Vagina (tissue), 2 donors: ENCODE measurements around the gene TMEM222. TPM values are rescaled to one million over a fixed set of nuclear protein-coding genes. Genes with fewer than 3 reads are reported as not detected.

Source experiments
- DNase-seq, 2 donors: peaks; one replicate each; pipeline ENCODE4 v3.0.0-alpha.2; 2017; ENCODE audit errors: extremely low spot score in 2 of 2
- H3K27ac ChIP-seq: fragments of 200-600 bp; sonication (generic); one replicate; pipeline ENCODE4 v1.5.1; 2019
- H3K27me3 ChIP-seq: fragments of 200-600 bp; sonication (generic); one replicate; pipeline ENCODE4 v1.5.1; 2019
- H3K36me3 ChIP-seq, 2 donors: fragments of 200-600 bp; sonication (generic); one replicate each; pipeline ENCODE4 v1.5.1; 2017 to 2019
- H3K4me1 ChIP-seq: fragments of 200-600 bp; sonication (generic); one replicate; pipeline ENCODE4 v1.5.1; 2019
- H3K4me3 ChIP-seq, 2 donors: fragments of 200-600 bp; sonication (generic); 1 replicate in 1 of 2; 2 replicates in 1 of 2; pipeline ENCODE4 v1.5.1; 2016 to 2019
- H3K9me3 ChIP-seq: fragments of 200-600 bp; sonication (generic); one replicate; pipeline ENCODE4 v1.5.1; 2019
- CTCF ChIP-seq, 3 experiments: fragments of 450-650 bp in 2 of 3; fragments of 200-600 bp in 1 of 3; sonication (generic) in 1 of 3; IDR thresholded peaks; one replicate each; pipeline ENCODE4 v1.5.1; 2017 to 2019; ENCODE audit warnings: antibody characterized with exemption in 3 of 3, mild to moderate bottlenecking in 2 of 3, moderate library complexity in 2 of 3
- POLR2A ChIP-seq, 2 donors: fragments of 450-650 bp; IDR thresholded peaks; one replicate each; pipeline ENCODE4 v1.6.1; 2017; ENCODE audit warnings: antibody characterized with exemption in 2 of 2, mild to moderate bottlenecking in 2 of 2, moderate library complexity in 2 of 2
- POLR2AphosphoS5 ChIP-seq, 2 donors: sonication (generic); formaldehyde crosslinking; IDR thresholded peaks; one replicate each; pipeline ENCODE4 v1.9.0; 2017; ENCODE audit warnings: antibody characterized with exemption in 2 of 2, mild to moderate bottlenecking in 2 of 2, low read depth in 1 of 2; ENCODE audit not compliant: insufficient read depth in 1 of 2
- intact Hi-C: fragments of 100-400 bp; cut with DNase I; formaldehyde crosslinking; loops from one replicate; pipeline ENCODE4 v1.15.1; 2023
- total RNA-seq: library from RNA; depleted of rRNA; stranded (reverse); fragments of >200 nt; gene quantifications from one replicate; pipeline ENCODE4 v1.2.3, GENCODE V29; 2016

The TMEM222 gene
- total RNA-seq, 1 donor from 2014 or later = 30.7 TPM

GRCh38 chr1:27303509-27303908, 18.5 kb upstream of the TMEM222 start:
- no peaks in the 10 kb centered on the region for H3K27me3 ChIP-seq
- no peak overlapping the region for H3K4me3 ChIP-seq
- no peaks in the 10 kb centered on the region for H3K9me3 ChIP-seq
- H3K4me1 ChIP-seq = peaks cover 32% of the 10 kb centered on the region
- no peak overlapping the region for H3K27ac ChIP-seq
- H3K36me3 ChIP-seq = peaks cover 0 to 43% of the 10 kb centered on the region in 2 donors
- TF ChIP-seq POLR2A (IDR thresholded peaks at IDR 0.05) (no peak), CTCF (IDR thresholded peaks at IDR 0.05) (no peak), POLR2AphosphoS5 (IDR thresholded peaks at IDR 0.05; ENCODE audit: insufficient read depth in 1 of 2, low read depth in 1 of 2) (no peak)
- no peak for DNase-seq
- intact Hi-C loops = loop anchor here (10.0 kb wide), 2 partner anchors 301 to 361 kb away; partner anchors contain the start of gene AHDC1

- Histone ChIP-seq H3K4me1 (peaks cover 7% of the 10 kb centered on the region), H3K36me3 (peaks cover 0 to 43% of the 10 kb centered on the region in 2 donors), H3K27me3 (no peaks in the 10 kb centered on the region), H3K9me3 (no peaks in the 10 kb centered on the region), H3K4me3 (no peak overlapping the region), H3K27ac (no peak overlapping the region)
- no peak for DNase-seq
- intact Hi-C loops = loop anchor here (10.0 kb wide), 2 partner anchors 299 to 359 kb away; partner anchors contain the start of gene AHDC1
- TF ChIP-seq CTCF (IDR thresholded peaks at IDR 0.05) (no peak), POLR2A (IDR thresholded peaks at IDR 0.05) (no peak), POLR2AphosphoS5 (IDR thresholded peaks at IDR 0.05; ENCODE audit: insufficient read depth in 1 of 2, low read depth in 1 of 2) (no peak)
Measured at GRCh38 chr1:27306071-27306470, 15.9 kb upstream of the TMEM222 start.

- TF ChIP-seq POLR2A (IDR thresholded peaks at IDR 0.05) (no peak), CTCF (IDR thresholded peaks at IDR 0.05) (no peak)
- H3K9me3 ChIP-seq = no peaks in the 10 kb centered on the region
- H3K4me1 ChIP-seq = no peaks in the 10 kb centered on the region
- intact Hi-C loops = loop anchor here (10.0 kb wide), 2 partner anchors 298 to 358 kb away; partner anchors contain the start of gene AHDC1
- H3K36me3 ChIP-seq = peaks cover 0 to 37% of the 10 kb centered on the region in 2 donors
- DNase-seq = no peak
- no peak overlapping the region for H3K4me3 ChIP-seq
- H3K27me3 ChIP-seq = no peaks in the 10 kb centered on the region
- no peak overlapping the region for H3K27ac ChIP-seq
Measured at GRCh38 chr1:27306892-27307761, 14.8 kb upstream of the TMEM222 start.

GRCh38 chr1:27307874-27308598, 13.9 kb upstream of the TMEM222 start:
- no peak overlapping the region for H3K27ac ChIP-seq
- no peak for DNase-seq
- intact Hi-C loops = loop anchor here (10.0 kb wide), 2 partner anchors 297 to 357 kb away; partner anchors contain the start of gene AHDC1
- H3K36me3 ChIP-seq = peaks cover 0 to 28% of the 10 kb centered on the region in 2 donors
- no peaks in the 10 kb centered on the region for H3K9me3 ChIP-seq
- H3K27me3 ChIP-seq = no peaks in the 10 kb centered on the region
- no peaks in the 10 kb centered on the region for H3K4me1 ChIP-seq
- H3K4me3 ChIP-seq = no peak overlapping the region
- no peak for TF ChIP-seq CTCF (IDR thresholded peaks at IDR 0.05)
- no peak for TF ChIP-seq POLR2A (IDR thresholded peaks at IDR 0.05)
- TF ChIP-seq POLR2AphosphoS5 (IDR thresholded peaks at IDR 0.05; ENCODE audit: insufficient read depth in 1 of 2, low read depth in 1 of 2) = no peak
